Measurements from ENCODE around the gene FARS2. TPM values are rescaled to one million over a fixed set of nuclear protein-coding genes. Genes with fewer than 3 reads are reported as not detected.
"Not testable (repeated sequence)": the region's sequence is repeated elsewhere in the genome, so short reads cannot be mapped to it uniquely, and the experiment has no call there.

Gene FARS2
- total and polyA plus RNA-seq, 5 donors = 13.9 to 19.6 (median 16.7) TPM

- Histone ChIP-seq H3K4me3 (ENCODE audit: low read length) (no peak overlapping the region), H3K27ac (ENCODE audit: low read length) (no peak overlapping the region), H3K9me3 (ENCODE audit: control insufficient read depth, low read length) (no peaks in the 10 kb centered on the region), H3K27me3 (ENCODE audit: control insufficient read depth, insufficient read depth) (no peaks in the 10 kb centered on the region), H3K4me1 (ENCODE audit: control insufficient read depth, insufficient read depth, low read length) (peaks cover 2% of the 10 kb centered on the region)
- ATAC-seq (no peak), DNase-seq (no peak)
- intact Hi-C loops (cut with DNase I) = no loop called here
- 89% methylated on average over 5 of the region's 5 CpGs for WGBS
Observed at GRCh38 chr6:5680095-5680494, 418.8 kb downstream of the FARS2 start.

GRCh38 chr6:5681480-5681879 is 420.2 kb downstream of the FARS2 start:
- Histone ChIP-seq H3K27me3 (ENCODE audit: control insufficient read depth, insufficient read depth) (no peaks in the 10 kb centered on the region), H3K4me1 (ENCODE audit: control insufficient read depth, insufficient read depth, low read length) (peaks cover 2% of the 10 kb centered on the region), H3K27ac (ENCODE audit: low read length) (no peak overlapping the region), H3K4me3 (ENCODE audit: low read length) (no peak overlapping the region), H3K9me3 (ENCODE audit: control insufficient read depth, low read length) (no peaks in the 10 kb centered on the region)
- ATAC-seq = no peak
- intact Hi-C loops (cut with DNase I) = no loop called here
- no peak for DNase-seq
- WGBS = 67% methylated on average over 4 of the region's 4 CpGs

GRCh38 chr6:5682530-5682929 is 421.2 kb downstream of the FARS2 start:
- Histone ChIP-seq H3K4me3 (ENCODE audit: low read length) (no peak overlapping the region), H3K4me1 (ENCODE audit: control insufficient read depth, insufficient read depth, low read length) (peaks cover 2% of the 10 kb centered on the region), H3K27me3 (ENCODE audit: control insufficient read depth, insufficient read depth) (no peaks in the 10 kb centered on the region), H3K9me3 (ENCODE audit: control insufficient read depth, low read length) (no peaks in the 10 kb centered on the region), H3K27ac (ENCODE audit: low read length) (no peak overlapping the region)
- 96% methylated on average over 4 of the region's 4 CpGs for WGBS
- intact Hi-C loops (cut with DNase I) = no loop called here
- DNase-seq = no peak
- no peak for ATAC-seq

GRCh38 chr6:5683747-5684146 is 422.4 kb downstream of the FARS2 start:
- H3K27me3 ChIP-seq (ENCODE audit: control insufficient read depth, insufficient read depth); H3K9me3 ChIP-seq (ENCODE audit: control insufficient read depth, low read length); DNase-seq; H3K4me3 ChIP-seq (ENCODE audit: low read length); H3K4me1 ChIP-seq (ENCODE audit: control insufficient read depth, insufficient read depth, low read length); ATAC-seq; intact Hi-C loops (cut with DNase I); H3K27ac ChIP-seq (ENCODE audit: low read length): not testable (repeated sequence)
- WGBS = 78% methylated on average over 5 of the region's 5 CpGs

- WGBS = 85% methylated on average over 6 of the region's 6 CpGs
- ATAC-seq = no peak
- Histone ChIP-seq H3K4me3 (ENCODE audit: low read length) (no peak overlapping the region), H3K4me1 (ENCODE audit: control insufficient read depth, insufficient read depth, low read length) (no peaks in the 10 kb centered on the region), H3K9me3 (ENCODE audit: control insufficient read depth, low read length) (no peaks in the 10 kb centered on the region), H3K27me3 (ENCODE audit: control insufficient read depth, insufficient read depth) (no peaks in the 10 kb centered on the region), H3K27ac (ENCODE audit: low read length) (no peak overlapping the region)
- intact Hi-C loops (cut with DNase I) = no loop called here
- no peak for DNase-seq
Observed at GRCh38 chr6:5684320-5685053, 423.2 kb downstream of the FARS2 start.

- DNase-seq = no peak
- Histone ChIP-seq H3K4me1 (ENCODE audit: control insufficient read depth, insufficient read depth, low read length) (no peaks in the 10 kb centered on the region), H3K9me3 (ENCODE audit: control insufficient read depth, low read length) (no peaks in the 10 kb centered on the region), H3K27ac (ENCODE audit: low read length) (no peak overlapping the region), H3K4me3 (ENCODE audit: low read length) (no peak overlapping the region), H3K27me3 (ENCODE audit: control insufficient read depth, insufficient read depth) (no peaks in the 10 kb centered on the region)
- ATAC-seq = no peak
- intact Hi-C loops (cut with DNase I) = no loop called here
- 87% methylated on average over 13 of the region's 13 CpGs for WGBS
Observed at GRCh38 chr6:5693225-5694145, 432.2 kb downstream of the FARS2 start.

- no peaks in the 10 kb centered on the region for H3K4me1 ChIP-seq (ENCODE audit: control insufficient read depth, insufficient read depth, low read length)
- peak in 1 of 3 donors; percentile 31 for DNase-seq
- intact Hi-C loops (cut with DNase I) = no loop called here
Observed at GRCh38 chr6:5695260-5696245, 434.2 kb downstream of the FARS2 start.

GRCh38 chr6:5697508-5697907 is 436.2 kb downstream of the FARS2 start:
- ATAC-seq = no peak
- H3K4me3 ChIP-seq (ENCODE audit: low read length) = no peak overlapping the region
- H3K27ac ChIP-seq (ENCODE audit: low read length) = no peak overlapping the region
- H3K4me1 ChIP-seq (ENCODE audit: control insufficient read depth, insufficient read depth, low read length) = peaks cover 3% of the 10 kb centered on the region
- H3K27me3 ChIP-seq (ENCODE audit: control insufficient read depth, insufficient read depth) = no peaks in the 10 kb centered on the region
- DNase-seq = no peak
- no peaks in the 10 kb centered on the region for H3K9me3 ChIP-seq (ENCODE audit: control insufficient read depth, low read length)
- intact Hi-C loops (cut with DNase I) = no loop called here

More at GRCh38 chr6:5695260-5696245, 434.2 kb downstream of the FARS2 start:
- 66% methylated on average over 12 of the region's 12 CpGs for WGBS
- no peaks in the 10 kb centered on the region for H3K9me3 ChIP-seq (ENCODE audit: control insufficient read depth, low read length)
- H3K27ac ChIP-seq (ENCODE audit: low read length) = no peak overlapping the region
- H3K4me3 ChIP-seq (ENCODE audit: low read length) = no peak overlapping the region
- peak; percentile 41 to 62 for ATAC-seq
- H3K27me3 ChIP-seq (ENCODE audit: control insufficient read depth, insufficient read depth) = no peaks in the 10 kb centered on the region

- Histone ChIP-seq H3K27me3 (ENCODE audit: control insufficient read depth, insufficient read depth) (no peaks in the 10 kb centered on the region), H3K27ac (ENCODE audit: low read length) (no peak overlapping the region)
- 97% methylated on average over 4 of the region's 4 CpGs for WGBS
Observed at GRCh38 chr6:5698318-5698717, 437.0 kb downstream of the FARS2 start.

GRCh38 chr6:5699064-5699463 is 437.8 kb downstream of the FARS2 start:
- H3K27me3 ChIP-seq (ENCODE audit: control insufficient read depth, insufficient read depth) = not testable (repeated sequence)
- ATAC-seq = peak; percentile 19 to 27

More at GRCh38 chr6:5698318-5698717, 437.0 kb downstream of the FARS2 start:
- Histone ChIP-seq H3K9me3 (ENCODE audit: control insufficient read depth, low read length) (no peaks in the 10 kb centered on the region), H3K4me3 (ENCODE audit: low read length) (no peak overlapping the region), H3K4me1 (ENCODE audit: control insufficient read depth, insufficient read depth, low read length) (peaks cover 3% of the 10 kb centered on the region)
- no peak for DNase-seq
- ATAC-seq = no peak
- intact Hi-C loops (cut with DNase I) = no loop called here

More at GRCh38 chr6:5699064-5699463, 437.8 kb downstream of the FARS2 start:
- DNase-seq; H3K9me3 ChIP-seq (ENCODE audit: control insufficient read depth, low read length); H3K27ac ChIP-seq (ENCODE audit: low read length); intact Hi-C loops (cut with DNase I); H3K4me3 ChIP-seq (ENCODE audit: low read length); H3K4me1 ChIP-seq (ENCODE audit: control insufficient read depth, insufficient read depth, low read length): not testable (repeated sequence)

Data from right cardiac atrium (tissue), 5 donors.